A549 (cell line): ENCODE data around the gene FOXRED2.

ENCODE experiments used
- CTCF ChIP-seq: fragments of >200 bp; sonication (Bioruptor Twin); formaldehyde crosslinking; IDR thresholded peaks from 3 replicates; pipeline ENCODE4 v1.5.1; 2016
- EHMT2 ChIP-seq: fragments of 200-600 bp; sonication (generic); IDR thresholded peaks from 2 replicates; pipeline ENCODE4 v1.6.1; 2016; ENCODE audit warnings: antibody characterized with exemption, low read depth, mild to moderate bottlenecking, moderate library complexity
- ESRRA ChIP-seq: fragments of 150-350 bp; IDR thresholded peaks from 2 replicates; pipeline ENCODE4 v1.6.1; 2014; ENCODE audit warnings: mild to moderate bottlenecking, low read length, borderline replicate concordance
- FOSL2 ChIP-seq, 2 experiments: fragments of 450-650 bp in 1 of 2; fragments of >200 bp in 1 of 2; sonication (Bioruptor Twin) in 1 of 2; formaldehyde crosslinking; IDR thresholded peaks; 2 replicates each; pipeline versions ENCODE4 v1.5.0 to v1.6.1; 2016 to 2020; ENCODE audit warnings: mild to moderate bottlenecking in 1 of 2, moderate library complexity in 1 of 2
- HOXB13 ChIP-seq: fragments of 250-450 bp; sonication (Bioruptor Pico); IDR thresholded peaks from 2 replicates; pipeline ENCODE4 v1.5.0; 2020; ENCODE audit warnings: low read depth, mild to moderate bottlenecking, moderate library complexity
- MAX ChIP-seq: IDR thresholded peaks from 2 replicates; pipeline ENCODE4 v1.6.1; 2012
- MYC ChIP-seq: IDR thresholded peaks from 2 replicates; pipeline ENCODE4 v1.6.1; 2012; ENCODE audit warnings: mild to moderate bottlenecking, inconsistent platforms, low read length, improper control_type of control experiment, borderline replicate concordance
- PBX3 ChIP-seq: IDR thresholded peaks from 2 replicates; pipeline ENCODE4 v1.6.1; 2012
- POLR2A ChIP-seq: IDR thresholded peaks from 2 replicates; pipeline ENCODE4 v1.6.1; 2012; ENCODE audit warnings: mild to moderate bottlenecking, low read length
- REST ChIP-seq: fragments of 200-600 bp; sonication (generic); IDR thresholded peaks from 2 replicates; pipeline ENCODE4 v1.6.1; 2016; ENCODE audit warnings: antibody characterized with exemption, mild to moderate bottlenecking, moderate library complexity
- USF2 ChIP-seq: fragments of 450-650 bp; IDR thresholded peaks from 2 replicates; pipeline ENCODE4 v1.6.1; 2014; ENCODE audit warnings: antibody characterized with exemption

GRCh38 chr22:36486619-36487384 is 20.0 kb downstream of the FOXRED2 start:
- TF ChIP-seq POLR2A: no peak
- TF ChIP-seq USF2: no peak
- TF ChIP-seq FOSL2 (IDR thresholded peaks at IDR 0.05): no peak
- no peak for TF ChIP-seq FOSL2 (CRISPR knock-in tag; IDR thresholded peaks at IDR 0.05)
- TF ChIP-seq CTCF: 0 out of 3 replicates have a peak, but pooled peaks have one; percentile 10
- TF ChIP-seq MYC: no peak
- TF ChIP-seq MAX: no peak
- no peak for TF ChIP-seq HOXB13 (CRISPR knock-in tag)
- TF ChIP-seq REST: no peak
- TF ChIP-seq PBX3: no peak
- no peak for TF ChIP-seq ESRRA
- TF ChIP-seq EHMT2: no peak
